PC-3 (cell line): ENCODE data around the gene NALCN.

Experiments used
- CTCF ChIP-seq: fragments of 300-600 bp; sonication (generic); conservative IDR thresholded peaks from 2 replicates; pipeline ENCODE4 v1.5.1; 2017; ENCODE audit warnings: antibody characterized with exemption, low read depth, mild to moderate bottlenecking, low read length
- EZH2 ChIP-seq: fragments of 300-600 bp; sonication (generic); IDR thresholded peaks from one replicate; pipeline ENCODE4 v1.6.1; 2017; ENCODE audit warnings: antibody characterized with exemption, mild to moderate bottlenecking, low read length; ENCODE audit not compliant: unreplicated experiment

- TF ChIP-seq CTCF (no peak), EZH2 (no peak)
These were observed 7.2 kb downstream of the NALCN start for GRCh38 chr13:101408992-101409656.
